C4-2B (cell line): ENCODE data around the gene PAK5.

Experiments
- ZFX ChIP-seq: fragments of 450-650 bp; IDR thresholded peaks from 2 replicates; pipeline ENCODE4 v1.6.1; 2017
- TF ChIP-seq, protein P1 (sequence below): fragments of 450-650 bp; conservative IDR thresholded peaks from 2 replicates; pipeline ENCODE4 v1.5.1; 2017; ENCODE audit warnings: mild to moderate bottlenecking

DNA sequence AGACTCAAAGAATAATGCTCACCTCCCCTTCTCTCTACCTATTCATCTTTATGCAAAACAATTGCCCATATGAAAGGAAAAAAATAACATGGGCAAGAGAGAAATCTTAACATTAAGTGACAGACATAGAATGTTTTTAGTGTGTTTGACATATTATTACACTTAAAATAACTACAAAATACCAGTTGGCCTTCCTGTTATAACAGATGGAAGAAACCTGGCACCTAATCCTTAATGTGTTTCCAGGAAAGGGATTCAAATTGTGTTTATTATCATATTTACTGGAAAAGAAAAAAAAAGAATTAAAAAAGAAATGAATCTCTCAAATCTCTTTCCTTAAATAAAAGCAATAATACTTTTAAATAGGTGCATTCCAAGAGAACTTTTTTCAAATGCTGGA lies 165.9 kb downstream of the PAK5 start:
- TF ChIP-seq, protein P1, sequence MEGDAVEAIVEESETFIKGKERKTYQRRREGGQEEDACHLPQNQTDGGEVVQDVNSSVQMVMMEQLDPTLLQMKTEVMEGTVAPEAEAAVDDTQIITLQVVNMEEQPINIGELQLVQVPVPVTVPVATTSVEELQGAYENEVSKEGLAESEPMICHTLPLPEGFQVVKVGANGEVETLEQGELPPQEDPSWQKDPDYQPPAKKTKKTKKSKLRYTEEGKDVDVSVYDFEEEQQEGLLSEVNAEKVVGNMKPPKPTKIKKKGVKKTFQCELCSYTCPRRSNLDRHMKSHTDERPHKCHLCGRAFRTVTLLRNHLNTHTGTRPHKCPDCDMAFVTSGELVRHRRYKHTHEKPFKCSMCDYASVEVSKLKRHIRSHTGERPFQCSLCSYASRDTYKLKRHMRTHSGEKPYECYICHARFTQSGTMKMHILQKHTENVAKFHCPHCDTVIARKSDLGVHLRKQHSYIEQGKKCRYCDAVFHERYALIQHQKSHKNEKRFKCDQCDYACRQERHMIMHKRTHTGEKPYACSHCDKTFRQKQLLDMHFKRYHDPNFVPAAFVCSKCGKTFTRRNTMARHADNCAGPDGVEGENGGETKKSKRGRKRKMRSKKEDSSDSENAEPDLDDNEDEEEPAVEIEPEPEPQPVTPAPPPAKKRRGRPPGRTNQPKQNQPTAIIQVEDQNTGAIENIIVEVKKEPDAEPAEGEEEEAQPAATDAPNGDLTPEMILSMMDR, result no peak
- no peak for TF ChIP-seq ZFX
